A204.1 (cell line): ENCODE measurements around the gene ASCC1.
A peak's percentile ranks its signal among the peaks of the same experiment; 100 is the strongest.
"Not testable (repeated sequence)": the region's sequence is repeated elsewhere in the genome, so short reads cannot be mapped to it uniquely, and the experiment has no call there.

ENCODE experiments used
- FAIRE-seq: peaks from 2 replicates; lab custom pipeline; 2012; peaks lifted over from hg19 to GRCh38; lab: Jason Lieb, UNC

Gene ASCC1

DNA sequence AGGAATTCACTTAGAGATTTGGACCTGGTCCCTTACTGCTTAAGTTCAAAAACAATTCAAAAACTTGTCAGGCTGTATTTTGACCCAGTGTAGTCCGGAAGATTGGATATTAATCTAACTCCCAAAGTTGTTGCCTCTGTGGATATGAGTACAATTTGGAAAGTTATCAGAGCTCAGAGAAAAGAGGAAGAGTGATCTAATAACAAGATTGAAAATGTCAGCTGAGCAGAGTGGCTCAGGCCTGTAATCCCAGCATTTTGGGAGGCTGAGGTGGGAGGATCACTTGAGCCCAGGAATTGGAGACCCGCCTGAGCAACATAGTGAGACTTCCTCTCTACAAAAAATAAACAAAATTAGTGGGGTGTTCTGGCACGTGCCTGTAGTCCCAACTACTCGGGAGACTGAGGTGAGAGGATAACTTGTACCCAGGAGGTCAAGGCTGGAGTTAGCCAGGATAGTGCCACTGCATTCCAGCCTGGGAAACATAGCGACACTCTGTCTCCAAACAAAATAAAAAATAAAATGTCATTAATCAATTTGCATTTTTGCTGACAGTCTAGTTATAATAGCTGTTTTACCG, 3.2 kb upstream of the ASCC1 start:
- FAIRE-seq: no peak

DNA sequence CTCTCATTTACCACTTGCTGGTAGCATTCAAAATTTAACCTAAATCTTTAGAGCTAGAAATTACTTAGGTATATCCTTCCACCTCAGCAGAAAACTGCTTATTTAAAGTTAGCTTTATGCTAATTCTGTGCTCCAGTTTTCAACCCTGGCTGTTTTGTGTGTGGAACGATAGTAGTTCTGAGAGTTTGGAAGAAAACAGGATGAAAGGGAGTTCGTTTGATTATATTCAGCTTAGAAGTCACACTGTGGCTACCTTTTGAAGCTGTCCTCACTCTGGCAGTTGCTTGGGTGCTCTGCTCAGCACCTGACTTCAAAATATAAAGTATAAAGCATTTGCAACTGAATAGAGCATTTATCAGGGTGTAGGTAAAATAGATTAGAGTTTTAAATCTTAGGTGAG, 2.6 kb upstream of the ASCC1 start:
- FAIRE-seq: no peak

GRCh38 chr10:72218325-72218724, 2.2 kb upstream of the ASCC1 start:
- FAIRE-seq: no peak

DNA sequence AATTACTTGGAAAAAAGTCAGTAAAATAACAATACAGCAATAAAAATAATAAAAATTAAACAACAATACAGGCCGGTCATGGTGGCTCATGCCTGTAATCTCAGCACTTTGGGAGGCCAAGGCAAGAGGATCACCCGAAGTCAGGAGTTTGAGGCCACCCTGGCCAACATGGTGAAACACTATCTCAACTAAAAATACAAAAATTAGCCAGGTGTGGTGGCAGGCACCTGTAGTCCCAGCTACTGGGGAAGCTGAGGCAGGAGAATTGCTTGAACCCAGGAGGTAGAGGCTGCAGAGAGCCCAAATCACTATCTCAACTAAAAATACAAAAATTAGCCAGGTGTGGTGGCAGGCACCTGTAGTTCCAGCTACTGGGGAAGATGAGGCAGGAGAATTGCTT, 4.2 kb downstream of the ASCC1 start:
- not testable (repeated sequence) for FAIRE-seq

GRCh38 chr10:72211381-72211780, 4.7 kb downstream of the ASCC1 start:
- FAIRE-seq: not testable (repeated sequence)

DNA sequence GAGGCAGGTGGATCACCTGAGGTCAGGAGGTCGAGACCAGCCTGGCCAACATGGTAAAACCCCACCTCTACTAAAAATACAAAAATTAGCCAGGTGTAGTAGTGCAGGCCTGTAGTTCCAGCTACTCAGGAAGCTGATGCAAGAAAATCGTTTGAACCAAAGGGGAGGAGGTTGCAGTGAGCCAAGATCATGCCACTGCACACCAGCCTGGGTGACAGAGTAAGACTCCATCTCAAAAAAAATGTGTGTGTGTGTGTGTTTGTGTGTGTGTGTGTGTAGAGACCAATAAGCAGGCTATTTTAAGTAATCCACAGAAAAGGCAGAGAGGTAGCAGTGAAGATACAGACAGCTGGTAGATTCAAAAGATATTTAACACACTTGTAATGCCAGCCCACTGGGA, 7.5 kb downstream of the ASCC1 start:
- FAIRE-seq: not testable (repeated sequence)

GRCh38 chr10:72206511-72207229, 9.4 kb downstream of the ASCC1 start:
- FAIRE-seq: no peak

DNA sequence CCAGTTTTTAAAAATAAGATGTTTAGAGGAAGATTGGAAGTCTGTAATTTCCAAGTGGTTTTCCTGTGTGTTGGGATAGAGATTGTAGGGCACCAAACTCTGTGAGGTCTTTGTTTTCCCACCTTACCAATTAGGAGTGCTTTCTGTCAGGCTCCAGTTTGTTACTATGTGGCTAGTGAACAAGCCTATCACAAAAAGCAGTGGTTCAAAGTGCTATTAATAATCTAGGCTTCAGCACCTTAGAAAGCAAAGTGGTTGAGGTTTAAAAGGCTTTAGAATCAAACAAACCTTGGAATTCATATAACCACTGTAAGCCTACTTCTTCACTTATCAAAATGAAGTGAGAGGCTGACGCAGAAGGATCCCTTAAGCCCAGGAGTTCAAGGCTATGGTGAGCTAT, 11.4 kb downstream of the ASCC1 start:
- FAIRE-seq: no peak

- FAIRE-seq: no peak
Measured at GRCh38 chr10:72204296-72204695, 11.8 kb downstream of the ASCC1 start.

- FAIRE-seq: no peak
Measured at GRCh38 chr10:72201293-72201692, 14.8 kb downstream of the ASCC1 start.

DNA sequence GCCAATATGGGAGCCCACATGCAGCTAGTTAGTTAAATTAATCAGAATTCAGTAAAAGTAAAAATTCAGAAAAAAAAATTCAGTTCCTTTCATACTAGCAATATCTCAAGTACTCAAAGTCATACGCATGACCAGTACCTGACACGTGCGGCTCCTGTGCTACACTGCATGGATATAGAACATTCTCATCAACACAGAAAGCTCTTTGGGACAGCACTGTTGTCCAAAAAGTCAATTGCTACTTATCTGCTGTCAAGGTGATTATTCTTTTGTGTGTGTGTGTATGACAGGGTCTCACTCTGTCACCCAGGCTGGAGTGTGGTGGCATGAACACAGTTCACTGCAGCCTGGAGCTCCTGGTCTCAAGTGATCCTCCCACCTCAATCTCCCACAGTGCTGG, 15.2 kb downstream of the ASCC1 start:
- FAIRE-seq: no peak

DNA sequence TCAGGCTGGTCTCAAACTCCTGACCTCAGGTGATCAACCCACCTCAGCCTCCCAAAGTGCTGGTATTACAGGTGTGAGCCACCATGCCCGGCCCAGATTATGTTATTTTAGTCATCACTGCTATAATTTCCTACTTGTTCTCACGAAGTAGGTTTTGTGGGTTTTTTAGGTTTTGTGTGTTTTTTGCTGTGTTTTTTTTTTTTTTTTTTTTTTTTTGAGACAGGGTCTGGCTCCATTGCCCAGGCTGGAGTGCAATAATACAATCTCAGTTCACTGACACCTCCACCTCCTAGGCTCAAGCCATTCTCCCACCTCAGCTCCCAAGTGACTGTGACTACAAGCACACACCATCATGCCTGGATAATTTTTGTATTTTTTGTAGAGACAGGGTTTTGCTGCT, 21.1 kb downstream of the ASCC1 start:
- FAIRE-seq: no peak

DNA sequence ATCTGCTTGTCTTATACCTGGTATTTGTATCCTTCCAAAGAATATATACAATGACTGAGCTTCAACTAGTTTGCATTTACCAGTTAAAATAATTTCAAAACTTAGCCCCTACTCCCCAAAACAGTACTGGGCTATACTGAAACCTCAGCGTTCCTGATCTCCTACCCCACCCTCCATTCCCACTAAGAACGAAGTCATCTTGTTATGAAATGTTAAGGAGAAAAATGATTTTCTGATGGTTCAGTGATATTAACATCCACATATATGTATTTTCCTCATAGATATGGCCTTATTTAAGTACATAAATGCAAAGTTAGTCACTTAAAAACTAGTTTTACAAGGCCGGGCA, 29.1 kb downstream of the ASCC1 start:
- FAIRE-seq: no peak

- no peak for FAIRE-seq
Measured at GRCh38 chr10:72186258-72186981, 29.7 kb downstream of the ASCC1 start.

GRCh38 chr10:72184156-72184555, 31.9 kb downstream of the ASCC1 start:
- FAIRE-seq: peak; percentile 21

- FAIRE-seq: no peak
Measured at GRCh38 chr10:72177454-72177853, 38.6 kb downstream of the ASCC1 start.

DNA sequence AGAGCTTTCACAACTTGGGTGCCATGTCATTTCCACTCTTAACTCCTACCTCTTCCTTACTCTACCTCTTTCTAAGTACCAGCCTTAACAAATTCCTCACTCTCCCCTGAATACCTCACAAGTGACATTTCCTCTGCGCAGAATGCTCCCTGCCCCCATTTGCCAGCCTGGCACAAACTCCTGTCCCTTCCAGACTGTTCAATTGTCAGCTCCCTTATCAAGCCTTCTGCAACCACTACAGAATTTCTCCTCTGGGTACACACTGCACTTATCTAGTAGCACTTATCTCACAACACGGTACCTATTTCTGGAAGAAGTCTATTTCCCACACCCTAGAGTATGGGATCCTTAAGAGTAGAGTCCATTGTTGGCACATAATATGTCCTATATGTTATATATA, 39.4 kb downstream of the ASCC1 start:
- no peak for FAIRE-seq

- no peak for FAIRE-seq
Measured at GRCh38 chr10:72175149-72175548, 40.9 kb downstream of the ASCC1 start.

- no peak for FAIRE-seq
Measured at GRCh38 chr10:72174297-72174662, 41.8 kb downstream of the ASCC1 start.

- no peak for FAIRE-seq
Measured at GRCh38 chr10:72173619-72174296, 42.3 kb downstream of the ASCC1 start.

GRCh38 chr10:72173262-72173618, 42.8 kb downstream of the ASCC1 start:
- FAIRE-seq: no peak

GRCh38 chr10:72171175-72171630, 44.9 kb downstream of the ASCC1 start:
- no peak for FAIRE-seq

DNA sequence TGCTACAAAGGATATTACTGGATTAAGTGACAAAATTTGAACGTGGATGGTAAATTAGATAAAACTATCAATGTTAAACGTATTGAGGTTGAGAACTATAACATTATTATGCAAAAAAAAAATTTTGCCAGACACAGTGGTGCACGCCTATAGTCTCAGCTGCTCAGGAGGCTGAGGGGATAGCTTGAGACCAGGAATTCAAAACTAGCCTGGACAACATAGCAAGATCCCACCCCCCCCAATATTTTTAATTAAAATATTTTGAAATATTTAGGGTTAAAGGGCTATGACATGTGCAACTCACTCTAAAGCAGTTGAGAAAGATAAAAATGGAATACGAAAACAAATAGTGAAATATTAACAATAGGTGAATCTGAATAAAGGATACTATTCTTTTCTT, 45.3 kb downstream of the ASCC1 start:
- no peak for FAIRE-seq
